CD8-positive, alpha-beta memory T cell (primary cell): Measurements from ENCODE around the gene SEC16B. TPM values are rescaled to one million over a fixed set of nuclear protein-coding genes. Genes with fewer than 3 reads are reported as not detected.

Source experiments
- CTCF ChIA-PET: fragments of 350-600 bp; sonication (Branson Sonifier 250); formaldehyde crosslinking; loops from one replicate; lab custom pipeline; 2021; ENCODE audit warnings: antibody characterized with exemption; lab: Charles Lee
- POLR2A ChIA-PET: fragments of 350-600 bp; sonication (Branson Sonifier 250); formaldehyde crosslinking; loops from one replicate; lab custom pipeline; 2021; ENCODE audit warnings: antibody characterized with exemption; lab: Charles Lee
- DNase-seq, 5 donors: peaks; one replicate each; pipeline versions ENCODE4 v3.0.0 to v3.0.0-alpha.2; 2020 to 2022; ENCODE audit warnings: mixed read lengths in 1 of 5
- H3K27ac ChIP-seq: one replicate; pipeline ENCODE4 v1.7.0; 2013; ENCODE audit warnings: low read depth, mild to moderate bottlenecking, low read length, moderate library complexity
- H3K27me3 ChIP-seq: 2 replicates; pipeline ENCODE4 v1.7.0; 2013; ENCODE audit warnings: low read length, mild to moderate bottlenecking; ENCODE audit not compliant: insufficient read depth, poor library complexity, severe bottlenecking
- H3K36me3 ChIP-seq: 2 replicates; pipeline ENCODE4 v1.7.0; 2013; ENCODE audit warnings: mild to moderate bottlenecking, low read length, moderate library complexity; ENCODE audit not compliant: insufficient read depth
- H3K4me1 ChIP-seq: 2 replicates; pipeline ENCODE4 v1.7.0; 2013; ENCODE audit warnings: mild to moderate bottlenecking, low read length, moderate library complexity; ENCODE audit not compliant: insufficient read depth
- H3K4me3 ChIP-seq: 2 replicates; pipeline ENCODE4 v1.7.0; 2013; ENCODE audit warnings: mild to moderate bottlenecking, low read length
- H3K9me3 ChIP-seq: 2 replicates; pipeline ENCODE4 v1.7.0; 2013; ENCODE audit warnings: mild to moderate bottlenecking, low read length
- H3K27ac Mint-ChIP-seq, 8 donors: one replicate each; pipeline ENCODE4 v1.8.0; 2020 to 2021; ENCODE audit warnings: mixed read lengths in 8 of 8, mild to moderate bottlenecking in 6 of 8, inconsistent platforms in 3 of 8, moderate library complexity in 3 of 8
- H3K27me3 Mint-ChIP-seq, 2 donors: one replicate each; pipeline ENCODE4 v1.8.0; 2020 to 2021; ENCODE audit warnings: mixed read lengths in 2 of 2, mild to moderate bottlenecking in 1 of 2, moderate library complexity in 1 of 2
- H3K36me3 Mint-ChIP-seq, 3 donors: one replicate each; pipeline ENCODE4 v1.8.0; 2020 to 2021; ENCODE audit warnings: mixed read lengths in 3 of 3, inconsistent platforms in 1 of 3, mild to moderate bottlenecking in 1 of 3
- H3K4me1 Mint-ChIP-seq, 3 donors: one replicate each; pipeline ENCODE4 v1.8.0; 2020 to 2021; ENCODE audit warnings: mixed read lengths in 3 of 3, inconsistent platforms in 1 of 3, mild to moderate bottlenecking in 1 of 3
- H3K4me3 Mint-ChIP-seq, 7 donors: one replicate each; pipeline ENCODE4 v1.8.0; 2020 to 2021; ENCODE audit warnings: mixed read lengths in 7 of 7, mild to moderate bottlenecking in 6 of 7, moderate library complexity in 4 of 7, inconsistent platforms in 2 of 7
- H3K9me3 Mint-ChIP-seq, 5 donors: one replicate each; pipeline ENCODE4 v1.8.0; 2020 to 2022; ENCODE audit warnings: mixed read lengths in 5 of 5, mild to moderate bottlenecking in 3 of 5, moderate library complexity in 2 of 5, inconsistent platforms in 1 of 5
- polyA plus RNA-seq: library from polyadenylated mRNA; unstranded; fragments of 300-500 nt; fragmentation: Illumina TruSeq; gene quantifications from one replicate; pipeline ENCODE4 v1.2.3, GENCODE V29; 2021
- total RNA-seq, 2 experiments: library from RNA; stranded (reverse); gene quantifications; one replicate each; pipeline ENCODE4 v1.2.3, GENCODE V29; 2021

SEC16B gene
- total and polyA plus RNA-seq, 3 experiments from 2014 or later = not detected

DNA sequence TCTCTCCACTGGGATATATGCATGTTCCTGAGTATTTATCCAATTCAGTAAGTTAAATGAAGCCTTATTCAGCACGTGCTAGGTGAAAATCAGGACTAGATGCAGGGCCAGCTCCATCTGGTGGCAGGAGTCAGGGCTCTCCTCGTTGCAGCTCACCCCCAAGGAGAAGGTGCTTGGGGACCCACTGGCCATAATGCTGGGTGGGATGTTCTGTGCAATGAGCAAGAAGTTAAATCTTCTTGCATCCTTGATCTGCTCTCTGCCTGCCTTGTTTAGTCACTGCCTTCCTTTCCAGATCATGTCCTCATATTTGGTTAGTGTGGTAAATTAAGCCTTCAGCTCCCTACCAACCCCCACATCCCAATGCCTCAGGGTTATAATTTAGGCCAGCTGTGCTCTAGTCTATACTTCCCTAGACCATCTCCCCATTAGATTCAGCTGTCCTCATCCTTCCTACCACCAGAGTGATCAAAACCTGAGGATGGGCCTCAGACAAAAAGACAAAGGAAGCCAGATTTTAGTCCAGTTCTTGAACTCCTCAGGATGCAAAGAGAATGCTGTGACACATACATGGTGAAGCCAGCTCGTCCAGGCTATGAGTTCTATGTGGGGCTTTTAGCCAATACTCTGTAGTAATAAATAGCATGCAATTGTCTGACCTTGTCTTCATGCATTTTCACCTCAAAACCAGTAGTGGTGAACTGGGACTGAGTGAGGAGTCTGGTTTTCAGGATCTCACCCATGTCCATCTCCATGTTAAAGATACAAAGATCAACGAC, 55.9 kb downstream of the SEC16B start:
- no peaks in the 10 kb centered on the region for H3K27me3 ChIP-seq
- ChIA-PET CTCF (no interaction called here), POLR2A (no interaction called here)
- no peaks in the 10 kb centered on the region for H3K9me3 ChIP-seq
- Mint-ChIP-seq H3K36me3 (no peaks in the 10 kb centered on the region), H3K4me1 (no peaks in the 10 kb centered on the region), H3K4me3 (no peak overlapping the region), H3K27ac (no peak overlapping the region), H3K27me3 (no peaks in the 10 kb centered on the region), H3K9me3 (peaks cover 0 to 5% (median 0%) of the 10 kb centered on the region in 5 donors)
- H3K27ac ChIP-seq = no peak overlapping the region
- no peak overlapping the region for H3K4me3 ChIP-seq
- no peaks in the 10 kb centered on the region for H3K4me1 ChIP-seq
- H3K36me3 ChIP-seq = no peaks in the 10 kb centered on the region
- no peak for DNase-seq

- Mint-ChIP-seq H3K27me3 (no peaks in the 10 kb centered on the region), H3K4me3 (no peak overlapping the region), H3K36me3 (no peaks in the 10 kb centered on the region), H3K9me3 (peaks cover 0 to 5% (median 0%) of the 10 kb centered on the region in 5 donors), H3K27ac (no peak overlapping the region), H3K4me1 (no peaks in the 10 kb centered on the region)
- Histone ChIP-seq H3K27me3 (no peaks in the 10 kb centered on the region), H3K4me1 (no peaks in the 10 kb centered on the region), H3K36me3 (no peaks in the 10 kb centered on the region), H3K9me3 (no peaks in the 10 kb centered on the region), H3K4me3 (no peak overlapping the region), H3K27ac (no peak overlapping the region)
- ChIA-PET CTCF (no interaction called here), POLR2A (no interaction called here)
- no peak for DNase-seq
Observed at GRCh38 chr1:177912991-177913390, 56.9 kb downstream of the SEC16B start.

DNA sequence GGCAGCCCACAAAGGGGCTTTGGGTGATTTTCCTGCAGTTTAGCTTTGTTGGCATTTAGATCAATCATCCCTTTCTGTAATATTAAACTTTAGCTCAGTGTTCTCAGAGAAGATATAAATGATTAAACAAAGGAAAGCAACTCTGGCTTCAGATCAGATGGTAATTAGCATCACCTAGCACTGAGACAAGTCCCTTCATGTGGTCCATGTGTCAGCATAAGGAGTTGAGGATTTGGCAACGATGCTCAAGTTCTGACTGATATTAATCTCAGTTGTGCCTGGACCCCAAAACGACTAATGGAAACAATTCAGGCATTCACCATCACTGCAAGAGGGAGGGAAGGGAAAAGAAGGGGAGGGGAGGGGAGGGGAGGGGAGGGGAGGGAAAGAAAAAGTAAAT, 60.4 kb downstream of the SEC16B start:
- Histone ChIP-seq H3K4me1 (no peaks in the 10 kb centered on the region), H3K36me3 (no peaks in the 10 kb centered on the region), H3K27me3 (no peaks in the 10 kb centered on the region), H3K4me3 (no peak overlapping the region), H3K27ac (no peak overlapping the region), H3K9me3 (no peaks in the 10 kb centered on the region)
- H3K27me3 Mint-ChIP-seq = peaks cover 0 to 1% of the 10 kb centered on the region in 2 donors
- H3K36me3 Mint-ChIP-seq = no peaks in the 10 kb centered on the region
- H3K27ac Mint-ChIP-seq = no peak overlapping the region
- H3K4me1 Mint-ChIP-seq = no peaks in the 10 kb centered on the region
- CTCF ChIA-PET = no interaction called here
- POLR2A ChIA-PET = no interaction called here
- H3K4me3 Mint-ChIP-seq = no peak overlapping the region
- peaks cover 0 to 8% (median 0%) of the 10 kb centered on the region in 5 donors for H3K9me3 Mint-ChIP-seq
- DNase-seq = no peak

GRCh38 chr1:177907000-177907399, 62.9 kb downstream of the SEC16B start:
- no peak overlapping the region for H3K27ac ChIP-seq
- no peaks in the 10 kb centered on the region for H3K4me1 ChIP-seq
- no peaks in the 10 kb centered on the region for H3K36me3 Mint-ChIP-seq
- no peak overlapping the region for H3K27ac Mint-ChIP-seq
- H3K27me3 Mint-ChIP-seq = peaks cover 0 to 1% of the 10 kb centered on the region in 2 donors
- POLR2A ChIA-PET = no interaction called here
- H3K4me1 Mint-ChIP-seq = no peaks in the 10 kb centered on the region
- H3K9me3 Mint-ChIP-seq = peaks cover 0 to 8% (median 0%) of the 10 kb centered on the region in 5 donors
- peak overlapping the region in 1 of 7 donors; percentile 13 for H3K4me3 Mint-ChIP-seq
- no peaks in the 10 kb centered on the region for H3K36me3 ChIP-seq
- no peaks in the 10 kb centered on the region for H3K27me3 ChIP-seq
- no peak for DNase-seq
- CTCF ChIA-PET = no interaction called here
- no peak overlapping the region for H3K4me3 ChIP-seq
- no peaks in the 10 kb centered on the region for H3K9me3 ChIP-seq

GRCh38 chr1:177905686-177906085, 64.2 kb downstream of the SEC16B start:
- DNase-seq = no peak
- ChIA-PET POLR2A (no interaction called here), CTCF (no interaction called here)
- Mint-ChIP-seq H3K9me3 (peaks cover 0 to 10% (median 1%) of the 10 kb centered on the region in 5 donors), H3K4me1 (no peaks in the 10 kb centered on the region), H3K36me3 (no peaks in the 10 kb centered on the region), H3K27me3 (peaks cover 0 to 1% of the 10 kb centered on the region in 2 donors), H3K27ac (no peak overlapping the region), H3K4me3 (no peak overlapping the region)
- Histone ChIP-seq H3K4me1 (no peaks in the 10 kb centered on the region), H3K9me3 (no peaks in the 10 kb centered on the region), H3K36me3 (no peaks in the 10 kb centered on the region), H3K27ac (no peak overlapping the region), H3K27me3 (no peaks in the 10 kb centered on the region), H3K4me3 (no peak overlapping the region)

GRCh38 chr1:177902266-177902665, 67.6 kb downstream of the SEC16B start:
- POLR2A ChIA-PET = no interaction called here
- Mint-ChIP-seq H3K27ac (no peak overlapping the region), H3K4me1 (no peaks in the 10 kb centered on the region), H3K4me3 (no peak overlapping the region), H3K9me3 (peaks cover 0 to 10% (median 2%) of the 10 kb centered on the region in 5 donors), H3K27me3 (no peaks in the 10 kb centered on the region), H3K36me3 (no peaks in the 10 kb centered on the region)
- no peaks in the 10 kb centered on the region for H3K27me3 ChIP-seq
- H3K4me3 ChIP-seq = no peak overlapping the region
- CTCF ChIA-PET = no interaction called here
- H3K27ac ChIP-seq = no peak overlapping the region
- DNase-seq = no peak
- no peaks in the 10 kb centered on the region for H3K9me3 ChIP-seq
- H3K36me3 ChIP-seq = no peaks in the 10 kb centered on the region
- no peaks in the 10 kb centered on the region for H3K4me1 ChIP-seq

DNA sequence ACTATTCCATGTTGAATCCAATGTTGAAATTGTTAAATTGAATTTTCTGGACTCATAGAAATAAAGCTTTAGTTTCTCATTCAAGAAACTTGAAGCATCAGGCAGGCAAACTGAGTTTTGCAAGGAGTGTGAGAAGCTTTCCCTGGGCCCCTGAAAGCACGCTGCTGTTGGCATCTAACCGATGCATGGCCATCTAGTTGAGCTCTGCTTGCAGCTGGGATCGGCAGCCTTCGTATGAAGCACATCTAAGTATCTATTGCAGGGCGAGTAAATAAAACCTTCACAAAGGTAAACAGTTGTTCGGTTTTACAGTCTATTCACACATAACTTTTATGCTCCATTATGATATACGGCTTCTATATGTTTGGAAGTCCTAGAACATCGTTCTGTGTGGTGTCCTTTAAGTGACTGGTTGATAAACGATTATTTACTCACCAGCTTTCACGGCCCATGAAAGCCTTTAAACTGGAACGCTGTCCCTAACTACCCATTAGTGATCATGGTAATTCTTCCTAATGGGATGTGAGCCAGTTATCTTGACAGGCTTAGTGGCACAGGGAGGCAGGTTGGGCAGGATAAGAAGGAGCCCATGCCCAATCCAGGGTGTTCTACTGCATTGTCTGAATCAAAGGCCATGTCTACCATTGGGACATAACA, 71.7 kb downstream of the SEC16B start:
- Histone ChIP-seq H3K4me3 (no peak overlapping the region), H3K9me3 (no peaks in the 10 kb centered on the region), H3K27me3 (no peaks in the 10 kb centered on the region), H3K4me1 (no peaks in the 10 kb centered on the region), H3K36me3 (no peaks in the 10 kb centered on the region), H3K27ac (no peak overlapping the region)
- no peaks in the 10 kb centered on the region for H3K36me3 Mint-ChIP-seq
- H3K9me3 Mint-ChIP-seq = peaks cover 0 to 7% (median 6%) of the 10 kb centered on the region in 5 donors
- ChIA-PET POLR2A (no interaction called here), CTCF (no interaction called here)
- no peak overlapping the region for H3K27ac Mint-ChIP-seq
- no peaks in the 10 kb centered on the region for H3K27me3 Mint-ChIP-seq
- H3K4me1 Mint-ChIP-seq = no peaks in the 10 kb centered on the region
- no peak for DNase-seq
- no peak overlapping the region for H3K4me3 Mint-ChIP-seq

DNA sequence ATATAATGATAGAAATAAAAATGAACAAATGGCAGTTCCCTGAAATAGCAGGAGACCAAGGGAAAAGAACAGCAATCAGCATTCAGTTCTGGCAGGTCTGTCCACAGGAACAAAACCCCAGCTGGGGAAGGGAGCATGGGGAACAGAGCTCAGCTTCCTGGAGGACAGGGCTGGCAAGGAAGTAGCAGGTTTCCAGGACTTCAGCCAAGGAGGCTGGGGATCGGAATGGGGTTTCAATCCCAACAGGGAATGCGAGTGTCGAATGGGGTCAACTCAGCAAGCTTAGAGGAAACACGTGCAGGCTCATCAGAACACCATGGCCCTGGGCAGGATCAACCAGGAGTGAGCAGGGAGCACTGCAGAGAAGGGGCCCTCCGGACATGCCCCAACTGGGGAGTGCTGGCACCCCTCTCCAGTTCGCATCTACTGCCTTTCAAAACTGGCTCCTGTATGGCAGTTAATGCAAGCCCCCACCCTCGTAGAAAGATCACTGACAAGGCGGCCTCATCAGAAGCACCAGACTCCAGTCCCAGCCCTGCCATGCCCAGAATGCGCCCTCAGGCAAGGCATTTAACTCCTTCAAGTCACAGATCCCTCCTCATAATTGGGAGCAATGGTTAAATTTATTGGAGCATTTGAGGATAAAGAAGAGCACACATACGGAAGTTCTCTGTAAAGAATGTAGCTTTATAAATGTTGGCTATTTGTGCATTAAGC, 72.4 kb downstream of the SEC16B start:
- H3K4me3 Mint-ChIP-seq = no peak overlapping the region
- H3K9me3 ChIP-seq = no peaks in the 10 kb centered on the region
- no peaks in the 10 kb centered on the region for H3K4me1 ChIP-seq
- H3K9me3 Mint-ChIP-seq = peaks cover 0 to 11% (median 6%) of the 10 kb centered on the region in 5 donors
- H3K27ac ChIP-seq = no peak overlapping the region
- no peaks in the 10 kb centered on the region for H3K27me3 ChIP-seq
- ChIA-PET CTCF (no interaction called here), POLR2A (no interaction called here)
- no peaks in the 10 kb centered on the region for H3K4me1 Mint-ChIP-seq
- no peaks in the 10 kb centered on the region for H3K36me3 Mint-ChIP-seq
- H3K4me3 ChIP-seq = no peak overlapping the region
- H3K27ac Mint-ChIP-seq = no peak overlapping the region
- no peaks in the 10 kb centered on the region for H3K36me3 ChIP-seq
- no peak for DNase-seq
- H3K27me3 Mint-ChIP-seq = no peaks in the 10 kb centered on the region
